ENCODE measurements around the gene RAPGEF5. TPM values are rescaled to one million over a fixed set of nuclear protein-coding genes. Genes with fewer than 3 reads are reported as not detected.

The RAPGEF5 gene
- total and polyA plus RNA-seq, 2 donors (not counting 3 experiments of a cell fraction or from before 2014, with no cell fraction given) = 10.0 to 43.2 TPM

GRCh38 chr7:22074897-22075296 lies 282.1 kb downstream of the RAPGEF5 start:
- peaks cover 13 to 36% of the 10 kb centered on the region in 2 experiments for H3K27me3 ChIP-seq (ENCODE audit: control insufficient read depth in 2 of 2, insufficient read depth in 2 of 2, low read length in 2 of 2)
- no peaks in the 10 kb centered on the region for H4K20me1 ChIP-seq (replicated peaks; ENCODE audit: control insufficient read depth, extremely low read depth, insufficient read depth, low read length)
- dilution Hi-C loops (cut with MboI; ENCODE audit: extremely low pct_ligation_motif_present, low sequenced_read_pairs) (no loop called here), intact Hi-C loops (cut with micrococcal nuclease) (no loop called here)
- no peaks in the 10 kb centered on the region for H3K4me1 ChIP-seq (ENCODE audit: control insufficient read depth, extremely low read depth, insufficient read depth, low read length)
- POLR2A ChIA-PET = no interaction called here
- H3K36me3 ChIP-seq (ENCODE audit: control insufficient read depth in 2 of 2, extremely low read depth in 1 of 2, insufficient read depth in 2 of 2, low read length in 2 of 2) = no peaks in the 10 kb centered on the region
- H3K4me3 ChIP-seq (replicated peaks in 1 of 3; ENCODE audit: insufficient read depth in 1 of 3, low read depth in 1 of 3, low read length in 3 of 3) = no peak overlapping the region
- no peak overlapping the region for H2AFZ ChIP-seq (ENCODE audit: low read depth, low read length)
- no peak overlapping the region for H3K9ac ChIP-seq (replicated peaks; ENCODE audit: extremely low read depth, insufficient read depth, low read length)
- FAIRE-seq (no peak), DNase-seq (ENCODE audit: low read depth, low spot score) (no peak)
- no peak overlapping the region for H3K4me2 ChIP-seq (ENCODE audit: insufficient read depth, low read length)
- no TSS peak for BruUV-seq (replicated peaks)
- no peaks in the 10 kb centered on the region for H3K9me1 ChIP-seq (replicated peaks; ENCODE audit: control insufficient read depth, extremely low read depth, insufficient read depth, low read length)
- H3K79me2 ChIP-seq (ENCODE audit: control insufficient read depth, insufficient read depth, low read length) = no peaks in the 10 kb centered on the region
- CTCF ChIA-PET = interaction anchor here (0.8 to 1.0 kb wide), 2 partner anchors 9 to 35 kb away, joined by 3 to 5 read pairs; no protein-coding TSS in a partner anchor
- TF ChIP-seq FOS (IDR thresholded peaks at IDR 0.05; ENCODE audit: borderline replicate concordance, insufficient read depth, low read length) (no peak), MAX (IDR thresholded peaks at IDR 0.05; ENCODE audit: insufficient read depth, insufficient read length) (no peak), POLR2A (IDR thresholded peaks at IDR 0.05; ENCODE audit: low read depth, low read length) (no peak)
- no peaks in the 10 kb centered on the region for H3K9me3 ChIP-seq (replicated peaks; ENCODE audit: control insufficient read depth, insufficient read depth, low read length)
- H3K27ac ChIP-seq (ENCODE audit: insufficient read depth, low read depth, low read length) = no peak overlapping the region

Small RNA genes lying within 50 kb of the gene (small RNA-seq; reads per million reads assigned to genes)
- gene RNA5SP227 (ENCODE audit: insufficient read depth, insufficient read length, low read depth, low replicate concordance) = not detected

Other genes starting within 250 kb of the RAPGEF5 start
- gene STEAP1B, start 143.0 kb upstream of the RAPGEF5 start, total RNA-seq = 46.1 and 55.4 TPM in 2 replicates
- 25.2 and 32.2 TPM in 2 replicates for gene STEAP1B, start 143.0 kb upstream of the RAPGEF5 start, polyA plus RNA-seq

Measured in endothelial cell of umbilical vein (primary cell).